Mesenchymal stem cell (in vitro differentiated cells and primary cell): Measurements from ENCODE around the gene CCDC196.
A peak's percentile ranks its signal among the peaks of the same experiment; 100 is the strongest.

Experiments
- DNase-seq: peaks from one replicate; pipeline ENCODE4 v3.0.0-alpha.2; 2013
- H2AFZ ChIP-seq: one replicate; pipeline ENCODE4 v1.6.1; 2013; ENCODE audit warnings: low read depth, mild to moderate bottlenecking, control low read depth, inconsistent platforms, low read length, moderate library complexity
- H2AK5ac ChIP-seq: 2 replicates; pipeline ENCODE4 v1.6.1; 2013; ENCODE audit warnings: low read length, moderate library complexity, mild to moderate bottlenecking, inconsistent platforms; ENCODE audit not compliant: severe bottlenecking
- H2BK120ac ChIP-seq: one replicate; pipeline ENCODE4 v1.6.1; 2013; ENCODE audit warnings: low read depth, mild to moderate bottlenecking, inconsistent platforms, low read length, moderate library complexity
- H2BK12ac ChIP-seq, 2 experiments: one replicate each; pipeline ENCODE4 v1.6.1; 2013; ENCODE audit warnings: inconsistent platforms in 2 of 2, low read length in 2 of 2, mild to moderate bottlenecking in 2 of 2, moderate library complexity in 2 of 2, control low read depth in 1 of 2
- H2BK15ac ChIP-seq: one replicate; pipeline ENCODE4 v1.6.1; 2013; ENCODE audit warnings: mild to moderate bottlenecking, low read depth, inconsistent platforms; ENCODE audit not compliant: poor library complexity, severe bottlenecking
- H2BK5ac ChIP-seq: 2 replicates; pipeline ENCODE4 v1.6.1; 2013; ENCODE audit warnings: low read depth, mild to moderate bottlenecking, low read length, control low read depth, inconsistent platforms; ENCODE audit not compliant: poor library complexity, severe bottlenecking
- H3K14ac ChIP-seq, 2 experiments: one replicate each; pipeline ENCODE4 v1.6.1; 2013; ENCODE audit warnings: inconsistent platforms in 2 of 2, low read length in 2 of 2, control low read depth in 1 of 2, mild to moderate bottlenecking in 1 of 2, moderate library complexity in 1 of 2
- H3K18ac ChIP-seq, 2 experiments: one replicate each; pipeline ENCODE4 v1.6.1; 2013; ENCODE audit warnings: inconsistent platforms in 2 of 2, low read length in 2 of 2, control low read depth in 1 of 2, low read depth in 1 of 2, mild to moderate bottlenecking in 1 of 2
- H3K23ac ChIP-seq, 2 experiments: one replicate each; pipeline ENCODE4 v1.6.1; 2013; ENCODE audit warnings: inconsistent platforms in 2 of 2, low read length in 2 of 2, mild to moderate bottlenecking in 2 of 2, moderate library complexity in 2 of 2, control low read depth in 1 of 2
- H3K27ac ChIP-seq: 2 replicates; pipeline ENCODE4 v1.5.1; 2013; ENCODE audit warnings: mild to moderate bottlenecking, moderate library complexity, low read length, control low read depth, inconsistent platforms; ENCODE audit not compliant: poor library complexity, severe bottlenecking
- H3K27me3 ChIP-seq, 2 experiments: 2 replicates each; pipeline versions ENCODE4 v1.6.1 to v1.7.0; 2013; ENCODE audit warnings: low read length in 2 of 2, mild to moderate bottlenecking in 2 of 2, moderate library complexity in 2 of 2, control low read depth in 1 of 2, inconsistent platforms in 1 of 2; ENCODE audit not compliant: control insufficient read depth in 1 of 2, insufficient read depth in 1 of 2
- H3K36me3 ChIP-seq, 2 experiments: 2 replicates each; pipeline versions ENCODE4 v1.6.1 to v1.7.0; 2013; ENCODE audit warnings: low read length in 2 of 2, control low read depth in 1 of 2, inconsistent platforms in 1 of 2, low read depth in 1 of 2, mild to moderate bottlenecking in 1 of 2; ENCODE audit not compliant: insufficient read depth in 2 of 2, control insufficient read depth in 1 of 2
- H3K4ac ChIP-seq, 2 experiments: one replicate each; pipeline ENCODE4 v1.6.1; 2013; ENCODE audit warnings: inconsistent platforms in 2 of 2, low read length in 2 of 2, mild to moderate bottlenecking in 2 of 2, moderate library complexity in 2 of 2, control low read depth in 1 of 2, low read depth in 1 of 2
- H3K4me1 ChIP-seq: 2 replicates; pipeline ENCODE4 v1.6.1; 2013; ENCODE audit warnings: low read depth, low read length, control low read depth; ENCODE audit not compliant: control insufficient read depth, insufficient read depth
- H3K4me2 ChIP-seq: 2 replicates; pipeline ENCODE4 v1.6.1; 2013; ENCODE audit warnings: low read length, mild to moderate bottlenecking, inconsistent platforms; ENCODE audit not compliant: poor library complexity, severe bottlenecking
- H3K4me3 ChIP-seq, 2 experiments: 2 replicates each; pipeline versions ENCODE4 v1.5.1 to v1.7.0; 2013; ENCODE audit warnings: low read length in 2 of 2, mild to moderate bottlenecking in 2 of 2, control low read depth in 1 of 2, low read depth in 1 of 2; ENCODE audit not compliant: insufficient read depth in 1 of 2
- H3K79me1 ChIP-seq: replicated peaks from 2 replicates; pipeline ENCODE4 v1.6.1; 2013; ENCODE audit warnings: mild to moderate bottlenecking, control low read depth, low read length, inconsistent platforms; ENCODE audit not compliant: poor library complexity, severe bottlenecking
- H3K9ac ChIP-seq: 2 replicates; pipeline ENCODE4 v1.7.0; 2013; ENCODE audit warnings: mild to moderate bottlenecking, low read length, moderate library complexity
- H3K9me3 ChIP-seq: 2 replicates; pipeline ENCODE4 v1.7.0; 2013; ENCODE audit warnings: mild to moderate bottlenecking, low read length; ENCODE audit not compliant: control insufficient read depth
- H4K8ac ChIP-seq: one replicate; pipeline ENCODE4 v1.6.1; 2013; ENCODE audit warnings: inconsistent platforms, mild to moderate bottlenecking, low read length, moderate library complexity
- H4K91ac ChIP-seq: one replicate; pipeline ENCODE4 v1.6.1; 2013; ENCODE audit warnings: mild to moderate bottlenecking, low read length, inconsistent platforms
- WGBS: methylation state at CpG from one replicate; pipeline ENCODE4 v1.1.7; 2013; ENCODE audit warnings: mixed read lengths; 5-methylcytosine and 5-hydroxymethylcytosine counted together

Gene CCDC196

GRCh38 chr14:66508846-66509621 lies 22.9 kb downstream of the CCDC196 start:
- no peak overlapping the region for H3K27ac ChIP-seq
- H3K27me3 ChIP-seq: no peaks in the 10 kb centered on the region
- H3K9ac ChIP-seq: peak overlapping the region; percentile 93
- no peak overlapping the region for H2AK5ac ChIP-seq
- H3K9me3 ChIP-seq: no peaks in the 10 kb centered on the region
- H2BK5ac ChIP-seq: no peak overlapping the region
- 1% methylated on average over 56 of the region's 57 CpGs for WGBS
- H2BK15ac ChIP-seq: no peak overlapping the region
- H2BK120ac ChIP-seq: no peak overlapping the region
- H3K36me3 ChIP-seq: no peaks in the 10 kb centered on the region
- H4K8ac ChIP-seq: no peak overlapping the region
- no peak overlapping the region for H3K18ac ChIP-seq
- no peak overlapping the region for H2BK12ac ChIP-seq
- no peak overlapping the region for H3K14ac ChIP-seq
- H3K23ac ChIP-seq: no peak overlapping the region
- H2AFZ ChIP-seq: peak overlapping the region; percentile 7
- peaks cover 7% of the 10 kb centered on the region for H3K79me1 ChIP-seq
- H3K4me3 ChIP-seq: peak overlapping the region; percentile 64 to 97
- H3K4me2 ChIP-seq: peak overlapping the region; percentile 93
- DNase-seq: peak; percentile 47
- H4K91ac ChIP-seq: no peak overlapping the region
- peaks cover 2% of the 10 kb centered on the region for H3K4me1 ChIP-seq
- no peak overlapping the region for H3K4ac ChIP-seq

- no peaks in the 10 kb centered on the region for H3K9me3 ChIP-seq
- 83% methylated on average over 1 of the region's 4 CpGs for WGBS
- peak overlapping the region in 1 of 2 experiments; percentile 97 for H3K4me3 ChIP-seq
- H3K23ac ChIP-seq: no peak overlapping the region
- H2BK15ac ChIP-seq: no peak overlapping the region
- no peak overlapping the region for H3K18ac ChIP-seq
- H2BK120ac ChIP-seq: no peak overlapping the region
- H2AFZ ChIP-seq: no peak overlapping the region
- peak overlapping the region; percentile 93 for H3K9ac ChIP-seq
- H3K14ac ChIP-seq: no peak overlapping the region
- H2BK12ac ChIP-seq: no peak overlapping the region
- H4K91ac ChIP-seq: no peak overlapping the region
- H3K4ac ChIP-seq: no peak overlapping the region
- peak; percentile 9 for DNase-seq
- peaks cover 2% of the 10 kb centered on the region for H3K4me1 ChIP-seq
- H2AK5ac ChIP-seq: no peak overlapping the region
- no peaks in the 10 kb centered on the region for H3K36me3 ChIP-seq
- H3K79me1 ChIP-seq: peaks cover 7% of the 10 kb centered on the region
- H3K27me3 ChIP-seq: no peaks in the 10 kb centered on the region
- no peak overlapping the region for H4K8ac ChIP-seq
- H3K4me2 ChIP-seq: no peak overlapping the region
- no peak overlapping the region for H2BK5ac ChIP-seq
- no peak overlapping the region for H3K27ac ChIP-seq
Observed at GRCh38 chr14:66509874-66510273, 23.7 kb downstream of the CCDC196 start.

GRCh38 chr14:66511849-66512248 lies 25.7 kb downstream of the CCDC196 start:
- no CpG with 5 or more reads among the region's 1 CpG for WGBS
- Histone ChIP-seq H3K4me1 (no peaks in the 10 kb centered on the region), H3K14ac (no peak overlapping the region)

GRCh38 chr14:66514213-66514612 lies 28.0 kb downstream of the CCDC196 start:
- no peak overlapping the region for H4K8ac ChIP-seq

More at GRCh38 chr14:66511849-66512248, 25.7 kb downstream of the CCDC196 start:
- H2AK5ac ChIP-seq: no peak overlapping the region
- no peaks in the 10 kb centered on the region for H3K27me3 ChIP-seq
- no peak overlapping the region for H2BK15ac ChIP-seq
- H3K27ac ChIP-seq: no peak overlapping the region
- H2BK5ac ChIP-seq: no peak overlapping the region
- no peak overlapping the region for H2BK12ac ChIP-seq
- H3K18ac ChIP-seq: no peak overlapping the region
- no peaks in the 10 kb centered on the region for H3K9me3 ChIP-seq
- no peak overlapping the region for H3K4me3 ChIP-seq
- H4K91ac ChIP-seq: no peak overlapping the region
- H3K79me1 ChIP-seq: peaks cover 7% of the 10 kb centered on the region
- no peak overlapping the region for H3K4ac ChIP-seq
- no peak overlapping the region for H2AFZ ChIP-seq
- H2BK120ac ChIP-seq: no peak overlapping the region
- H3K4me2 ChIP-seq: no peak overlapping the region
- H3K23ac ChIP-seq: no peak overlapping the region
- H4K8ac ChIP-seq: no peak overlapping the region
- H3K36me3 ChIP-seq: no peaks in the 10 kb centered on the region
- H3K9ac ChIP-seq: no peak overlapping the region
- no peak for DNase-seq

More at GRCh38 chr14:66514213-66514612, 28.0 kb downstream of the CCDC196 start:
- Histone ChIP-seq H3K27me3 (no peaks in the 10 kb centered on the region), H3K4me1 (no peaks in the 10 kb centered on the region), H2BK15ac (no peak overlapping the region), H3K14ac (no peak overlapping the region), H3K36me3 (no peaks in the 10 kb centered on the region), H3K4me2 (no peak overlapping the region), H3K4me3 (no peak overlapping the region), H2BK12ac (no peak overlapping the region), H3K4ac (no peak overlapping the region), H4K91ac (no peak overlapping the region), H3K9ac (no peak overlapping the region), H2AFZ (no peak overlapping the region), H3K79me1 (peaks cover 4% of the 10 kb centered on the region), H2BK5ac (no peak overlapping the region), H3K18ac (no peak overlapping the region), H3K9me3 (no peaks in the 10 kb centered on the region), H2AK5ac (no peak overlapping the region), H2BK120ac (no peak overlapping the region), H3K23ac (no peak overlapping the region), H3K27ac (no peak overlapping the region)
- DNase-seq: peak; percentile 25
- WGBS: no CpG with 5 or more reads among the region's 2 CpGs
